NCI-H774 (cell line): ENCODE results near the gene RUFY1.
"Not testable (repeated sequence)": the region's sequence is repeated elsewhere in the genome, so short reads cannot be mapped to it uniquely, and the experiment has no call there.

Experiments
- DNase-seq: peaks from one replicate; lab custom pipeline; 2025; lab: John Stamatoyannopoulos, UW

Gene RUFY1, protein sequence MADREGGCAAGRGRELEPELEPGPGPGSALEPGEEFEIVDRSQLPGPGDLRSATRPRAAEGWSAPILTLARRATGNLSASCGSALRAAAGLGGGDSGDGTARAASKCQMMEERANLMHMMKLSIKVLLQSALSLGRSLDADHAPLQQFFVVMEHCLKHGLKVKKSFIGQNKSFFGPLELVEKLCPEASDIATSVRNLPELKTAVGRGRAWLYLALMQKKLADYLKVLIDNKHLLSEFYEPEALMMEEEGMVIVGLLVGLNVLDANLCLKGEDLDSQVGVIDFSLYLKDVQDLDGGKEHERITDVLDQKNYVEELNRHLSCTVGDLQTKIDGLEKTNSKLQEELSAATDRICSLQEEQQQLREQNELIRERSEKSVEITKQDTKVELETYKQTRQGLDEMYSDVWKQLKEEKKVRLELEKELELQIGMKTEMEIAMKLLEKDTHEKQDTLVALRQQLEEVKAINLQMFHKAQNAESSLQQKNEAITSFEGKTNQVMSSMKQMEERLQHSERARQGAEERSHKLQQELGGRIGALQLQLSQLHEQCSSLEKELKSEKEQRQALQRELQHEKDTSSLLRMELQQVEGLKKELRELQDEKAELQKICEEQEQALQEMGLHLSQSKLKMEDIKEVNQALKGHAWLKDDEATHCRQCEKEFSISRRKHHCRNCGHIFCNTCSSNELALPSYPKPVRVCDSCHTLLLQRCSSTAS

DNA sequence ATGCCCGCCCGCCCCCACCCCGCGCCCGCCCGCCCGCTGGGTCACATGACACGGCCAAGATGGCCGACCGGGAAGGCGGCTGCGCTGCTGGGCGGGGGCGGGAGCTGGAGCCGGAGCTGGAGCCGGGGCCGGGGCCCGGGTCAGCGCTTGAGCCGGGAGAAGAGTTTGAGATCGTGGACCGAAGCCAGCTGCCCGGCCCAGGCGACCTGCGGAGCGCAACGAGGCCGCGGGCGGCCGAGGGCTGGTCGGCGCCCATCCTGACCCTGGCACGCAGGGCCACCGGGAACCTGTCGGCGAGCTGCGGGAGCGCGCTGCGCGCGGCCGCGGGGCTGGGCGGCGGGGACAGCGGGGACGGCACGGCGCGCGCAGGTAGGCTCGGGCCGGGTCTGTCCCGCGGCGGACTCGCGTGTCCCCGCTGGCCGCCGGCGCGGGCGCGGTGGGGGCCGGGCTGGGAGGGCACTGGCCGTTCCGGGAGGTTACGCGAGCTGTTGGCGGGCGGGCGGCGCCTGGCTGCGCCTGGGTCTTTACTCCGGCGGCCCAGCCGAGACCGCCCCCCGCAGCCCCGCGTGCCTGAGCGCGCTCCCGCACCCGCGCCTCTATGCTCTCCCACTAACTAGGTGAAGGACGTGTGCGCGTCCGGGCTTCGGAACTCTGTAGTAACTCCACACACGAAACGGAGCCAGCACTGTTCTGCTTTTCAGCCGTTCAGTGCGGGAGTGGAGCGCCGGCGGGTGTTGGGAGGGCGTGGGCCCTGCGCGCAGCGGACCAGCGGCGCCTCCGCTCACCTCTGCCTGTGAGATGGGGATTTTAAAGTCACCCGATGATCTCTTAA lies at the start of gene RUFY1:
TSS of gene RUFY1 (plus strand) at position 44 of the 832 bp plus-strand sequence. CDS start at position 60, 16 bp downstream.
- peak; percentile 84 for DNase-seq

DNA sequence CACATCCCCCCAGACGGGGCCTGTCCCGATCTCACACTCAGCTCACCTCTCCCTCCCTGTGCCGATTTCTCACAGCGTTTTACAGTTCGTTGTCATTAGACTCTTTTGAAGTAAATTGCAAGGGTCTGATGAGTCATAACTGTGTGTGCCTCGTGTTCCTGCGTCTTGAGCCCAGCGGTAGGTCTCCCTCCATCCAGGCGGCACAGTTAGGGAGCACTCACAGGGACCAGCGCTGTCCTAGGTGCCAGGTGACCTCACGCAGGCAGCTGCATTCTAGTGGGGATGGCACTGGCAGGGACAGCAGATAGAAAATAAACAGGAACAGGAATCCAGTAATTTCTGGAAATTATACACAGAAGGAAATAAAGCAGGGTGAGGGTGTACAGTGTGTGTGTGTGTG lies 48.4 kb upstream of the RUFY1 start:
- not testable (repeated sequence) for DNase-seq

DNA sequence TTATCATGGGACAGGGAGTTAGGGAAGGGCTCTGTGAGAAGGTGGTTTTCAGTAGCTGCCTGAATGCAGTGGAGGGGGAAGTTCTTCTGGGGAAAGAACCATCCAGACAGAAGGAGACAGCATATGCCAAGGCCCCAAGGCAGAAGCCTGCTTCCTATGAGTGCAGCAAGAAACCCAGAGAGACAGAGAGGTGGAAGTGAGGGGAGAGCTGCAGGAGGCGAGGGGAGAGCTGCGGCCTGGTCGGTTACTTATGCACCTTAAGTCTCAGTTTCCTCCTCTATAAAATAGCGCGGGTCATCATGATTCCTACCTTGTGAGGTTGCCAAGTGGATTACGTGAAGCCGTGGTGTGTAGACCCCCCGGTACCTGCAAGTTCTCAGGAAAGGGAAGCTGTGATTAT lies 47.9 kb upstream of the RUFY1 start:
- DNase-seq = not testable (repeated sequence)

DNA sequence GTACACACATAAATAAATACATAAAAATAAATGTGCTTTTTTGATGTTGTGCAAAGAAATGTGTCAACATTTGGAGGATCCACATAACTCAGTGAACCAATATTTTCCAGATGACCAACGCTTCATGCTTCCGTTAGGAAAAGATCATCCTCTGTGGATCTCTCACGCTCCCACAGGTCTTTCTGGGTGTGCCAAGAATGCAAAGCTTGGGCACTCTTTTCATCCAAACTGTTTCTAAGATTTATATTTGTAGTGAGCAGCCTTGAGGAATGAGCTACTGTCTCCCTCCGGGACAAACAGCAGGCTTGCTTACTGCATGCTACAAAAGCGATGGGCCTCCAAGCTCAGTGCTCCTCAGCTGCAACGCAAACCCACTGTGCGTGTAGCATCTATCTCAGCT lies 46.2 kb upstream of the RUFY1 start:
- no peak for DNase-seq

DNA sequence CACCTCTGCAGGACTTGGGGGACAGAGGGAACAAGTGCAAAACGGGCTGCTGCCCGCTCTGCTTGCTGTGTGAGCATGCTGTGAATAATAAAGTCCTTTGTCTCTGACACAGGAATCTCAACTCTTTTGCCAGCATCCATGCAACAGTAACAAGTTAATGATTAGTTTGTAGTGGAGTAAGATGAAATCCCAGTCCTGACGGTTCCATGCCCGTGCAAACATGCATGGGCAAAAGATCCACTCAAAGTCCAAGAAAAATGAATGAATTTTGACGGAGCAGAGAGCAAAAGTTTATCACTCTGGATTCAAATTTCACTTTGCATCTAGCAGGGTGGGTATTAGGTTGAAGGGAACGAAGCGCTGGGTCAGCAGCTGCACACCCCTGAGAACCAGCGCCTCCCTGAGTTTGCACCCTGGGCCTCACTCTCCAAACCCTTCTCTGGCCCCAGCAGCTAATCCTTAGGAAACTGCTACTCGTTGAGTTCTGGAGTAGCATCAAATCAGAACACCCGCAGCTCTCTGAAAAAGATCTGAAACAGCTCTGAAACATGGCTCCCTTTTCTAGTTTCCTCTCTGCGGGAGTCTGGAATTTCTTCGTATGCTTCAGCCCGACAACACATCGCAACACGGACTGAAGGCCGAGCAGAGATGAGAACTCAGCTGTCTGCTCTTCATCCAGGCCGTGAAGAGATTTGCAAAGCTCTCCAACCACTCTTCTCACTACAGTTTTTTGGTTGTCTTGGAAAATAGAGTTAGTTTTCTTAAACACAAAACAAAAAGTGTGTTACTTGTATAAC lies 45.6 kb upstream of the RUFY1 start:
- DNase-seq = no peak

DNA sequence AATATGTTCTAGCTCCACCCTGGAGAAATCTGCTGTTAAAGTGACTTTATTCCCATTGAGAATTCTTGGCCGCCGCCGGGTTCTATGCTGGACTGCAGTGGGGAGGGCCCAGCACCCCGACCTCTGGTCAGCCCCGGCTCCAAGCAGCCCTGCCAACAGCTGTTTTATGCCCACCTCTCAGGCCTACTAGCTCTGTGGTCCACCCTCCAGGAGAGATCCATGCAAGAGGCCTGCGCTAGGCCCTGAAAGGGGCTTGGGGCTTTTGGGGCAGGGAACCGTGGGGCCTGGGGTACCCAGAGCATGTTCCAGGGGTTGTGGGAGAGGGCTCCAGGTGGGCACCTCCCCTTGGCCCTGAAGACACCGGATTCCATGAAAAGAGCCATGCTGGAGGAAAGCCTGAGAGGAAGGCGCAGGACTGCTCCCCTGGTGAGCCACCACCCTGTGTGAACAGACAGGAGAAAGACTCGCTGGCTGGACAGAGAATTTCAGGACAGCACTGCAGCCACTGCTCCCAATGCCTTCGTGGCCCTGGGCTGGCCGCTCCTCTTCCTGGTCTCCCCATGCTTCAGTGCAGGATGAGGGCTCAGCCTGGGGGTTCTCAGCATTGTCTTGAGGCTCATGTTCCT lies 44.6 kb upstream of the RUFY1 start:
- DNase-seq = no peak

DNA sequence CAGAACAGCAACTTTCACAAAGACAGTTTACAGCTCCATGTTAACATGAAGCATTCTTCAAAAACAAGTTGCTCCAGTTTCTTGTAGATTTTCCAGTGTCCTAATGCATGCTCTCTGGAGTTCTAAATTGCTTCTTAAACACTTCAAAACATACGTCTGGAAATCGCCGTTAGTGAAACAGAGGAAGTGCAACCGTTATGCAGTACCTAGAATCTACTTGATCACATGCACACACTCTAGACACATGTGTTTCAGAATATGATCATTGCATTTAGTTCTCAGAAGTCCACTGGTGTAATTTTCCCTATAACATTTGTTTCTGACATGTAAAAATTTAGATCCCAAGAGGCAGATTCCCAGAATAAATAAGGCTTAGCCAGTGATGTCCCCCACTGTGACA lies 41.1 kb upstream of the RUFY1 start:
- DNase-seq = no peak

DNA sequence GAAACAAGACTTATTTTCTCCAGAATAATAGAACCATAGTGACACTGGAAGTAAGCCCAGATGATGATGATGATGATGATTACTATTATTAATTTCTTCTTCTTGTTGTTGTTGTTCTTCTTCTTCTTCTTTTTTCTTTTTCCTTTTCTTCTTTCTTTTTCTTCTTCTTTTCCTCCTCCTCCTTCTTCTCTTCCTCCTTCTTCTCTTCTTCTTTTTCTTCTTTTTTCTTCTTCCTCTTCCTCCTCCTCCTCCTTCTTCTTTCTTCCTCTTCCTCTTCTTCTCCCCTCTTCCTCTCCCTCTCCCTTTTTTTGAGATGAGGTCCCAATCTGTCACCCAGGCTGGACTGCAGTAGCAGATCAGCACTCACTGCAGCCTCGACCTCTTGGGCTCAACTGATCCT lies 40.5 kb upstream of the RUFY1 start:
- no peak for DNase-seq

DNA sequence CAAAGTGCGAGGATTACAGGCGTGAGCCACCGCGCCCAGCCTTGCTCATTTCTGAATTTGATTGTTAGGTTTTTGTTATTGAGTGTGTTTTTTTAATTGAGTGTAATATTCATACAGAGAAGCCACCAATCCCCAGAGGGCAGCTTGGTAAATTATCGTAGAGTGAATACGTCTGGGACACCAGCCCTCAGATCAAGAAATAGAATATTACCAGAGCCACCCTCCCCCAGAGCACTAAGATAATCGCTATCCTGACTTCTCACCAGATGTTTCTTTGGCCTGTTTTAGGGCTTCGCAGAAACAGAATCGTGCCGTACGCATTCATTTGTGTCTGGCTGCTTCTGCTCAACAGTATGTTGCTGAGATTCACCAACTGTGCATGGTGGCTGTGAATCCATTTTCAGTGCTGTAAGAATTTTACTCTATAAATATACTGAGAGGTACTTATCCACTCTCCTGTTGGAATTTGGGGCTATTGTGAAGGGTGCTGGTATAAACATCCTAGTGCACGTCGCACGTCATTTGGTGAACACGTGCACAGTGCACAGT lies 37.8 kb upstream of the RUFY1 start:
- DNase-seq = no peak

DNA sequence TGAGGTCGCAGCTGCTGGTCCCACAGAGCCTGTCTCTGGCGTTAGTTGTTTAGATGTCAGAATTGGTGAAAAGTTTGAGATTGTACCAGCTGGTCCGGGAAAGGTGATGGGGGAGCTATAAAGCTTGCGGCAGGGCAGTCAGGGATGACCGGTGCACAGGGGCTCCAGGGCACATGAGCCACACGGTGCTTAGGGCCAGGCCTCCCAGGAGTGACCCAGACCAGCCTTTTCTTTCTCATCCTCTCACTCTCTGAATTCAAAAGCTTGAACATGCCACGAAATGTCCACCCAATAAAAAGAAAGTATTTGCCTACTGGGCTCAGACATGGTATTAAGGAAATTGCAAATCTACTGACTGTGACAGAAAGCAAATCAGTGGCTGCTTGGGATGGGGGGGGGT lies 34.9 kb upstream of the RUFY1 start:
- DNase-seq = not testable (repeated sequence)

DNA sequence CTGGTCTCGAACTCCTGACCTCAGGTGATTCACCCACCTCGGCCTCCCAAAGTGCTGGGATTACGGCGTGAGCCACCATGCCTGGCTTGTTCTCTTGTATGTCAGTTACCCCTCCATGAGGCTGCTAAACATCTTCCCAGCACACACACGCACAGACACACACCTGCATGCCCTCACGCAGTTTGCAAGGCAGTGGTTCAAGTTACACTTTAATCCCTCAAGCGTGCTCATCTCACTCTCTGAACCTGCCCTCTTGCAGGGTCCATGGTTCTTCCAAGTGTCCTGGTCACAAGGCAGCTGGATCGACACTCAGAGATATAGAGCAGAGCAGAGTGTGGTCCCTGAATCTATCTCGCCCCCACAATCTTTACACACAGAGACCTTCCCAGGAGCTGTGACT lies 34.1 kb upstream of the RUFY1 start:
- no peak for DNase-seq

DNA sequence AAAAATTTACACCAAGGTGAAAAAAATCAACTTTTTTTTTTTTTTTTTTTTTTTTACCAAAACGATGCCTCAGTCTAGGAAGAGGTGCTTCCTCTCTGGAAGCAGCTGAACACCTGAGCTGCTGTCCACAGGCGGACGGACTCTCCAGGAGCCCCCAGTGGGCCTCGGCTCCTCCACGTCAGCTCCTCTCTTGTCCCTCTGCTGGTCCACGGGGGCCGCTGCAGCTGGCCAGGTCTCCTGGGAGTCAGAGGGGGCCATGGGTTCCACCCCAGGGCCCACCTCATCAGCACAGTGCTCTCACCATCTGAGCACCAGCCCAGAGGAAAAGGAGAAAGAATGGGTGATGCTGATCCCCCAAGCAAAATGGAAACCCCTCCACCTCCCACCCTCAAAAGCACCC lies 32.6 kb upstream of the RUFY1 start:
- not testable (repeated sequence) for DNase-seq

DNA sequence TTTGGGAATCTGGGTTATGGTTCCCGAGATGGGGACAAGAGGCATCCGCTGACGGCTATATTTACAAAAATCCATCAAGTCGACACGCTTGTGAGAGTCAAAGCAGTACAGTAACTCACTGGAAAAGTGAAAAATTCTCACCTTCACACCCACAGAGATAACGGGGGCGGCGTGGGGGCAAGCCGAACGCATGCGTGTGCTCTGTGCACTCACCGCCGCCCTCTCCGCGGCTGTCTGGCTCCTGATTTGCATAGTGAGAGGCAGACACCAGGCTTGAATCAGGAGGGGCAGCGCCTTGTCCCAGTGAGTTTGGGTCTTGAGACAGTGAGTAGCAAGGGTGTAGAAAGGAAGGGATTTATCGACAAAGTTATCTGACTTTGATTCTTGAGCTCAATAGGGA lies 32.0 kb upstream of the RUFY1 start:
- not testable (repeated sequence) for DNase-seq

DNA sequence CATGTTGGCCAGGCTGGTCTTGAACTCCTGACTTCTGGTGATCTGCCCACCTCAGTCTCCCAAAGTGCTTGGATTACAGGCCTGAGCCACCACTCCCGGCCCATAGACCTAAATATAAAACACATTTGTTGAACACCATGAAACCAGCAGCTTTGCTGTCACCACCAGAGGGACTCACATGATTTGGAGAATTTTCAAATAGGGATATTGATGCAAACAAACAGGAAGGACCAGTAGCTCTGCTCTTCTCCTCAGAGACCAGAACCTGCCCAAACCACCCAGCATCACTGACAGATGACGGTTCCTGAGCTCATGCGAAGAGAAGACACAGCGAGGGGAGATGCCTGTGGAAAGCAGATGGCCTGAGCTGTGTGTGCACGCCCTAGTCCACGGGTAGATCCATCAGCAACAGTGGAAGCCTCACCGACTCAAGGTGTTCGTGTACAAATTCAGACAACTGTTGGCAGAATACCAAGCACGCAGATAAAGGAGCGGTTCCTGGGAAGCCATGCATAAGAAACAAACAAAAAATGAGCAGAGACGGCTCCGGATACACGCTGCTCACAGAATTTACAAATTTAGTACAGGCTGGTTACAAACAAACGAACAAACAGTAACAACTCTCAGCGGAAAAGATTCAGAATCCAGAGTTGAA lies 30.8 kb upstream of the RUFY1 start:
- DNase-seq = not testable (repeated sequence)

DNA sequence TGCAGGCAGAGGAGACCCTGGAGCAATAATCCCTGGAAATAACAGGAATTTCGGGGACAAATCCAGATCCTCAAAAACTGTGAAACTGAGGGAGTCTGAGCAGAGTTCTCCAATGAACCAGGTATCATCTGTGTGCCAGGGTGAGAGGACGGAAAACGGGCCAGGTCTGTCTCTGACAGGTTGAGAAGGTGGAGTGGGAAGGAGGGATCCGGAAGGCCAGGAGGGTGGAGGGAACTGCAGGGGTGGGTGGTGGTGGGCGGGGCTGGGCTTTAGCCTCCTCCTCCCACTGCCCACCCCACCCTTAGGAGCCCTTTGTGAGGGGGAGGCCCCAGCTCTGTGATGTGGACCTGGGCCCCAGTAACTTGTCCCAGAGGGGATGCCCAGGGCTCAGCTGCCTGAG lies 28.2 kb upstream of the RUFY1 start:
- DNase-seq = not testable (repeated sequence)

DNA sequence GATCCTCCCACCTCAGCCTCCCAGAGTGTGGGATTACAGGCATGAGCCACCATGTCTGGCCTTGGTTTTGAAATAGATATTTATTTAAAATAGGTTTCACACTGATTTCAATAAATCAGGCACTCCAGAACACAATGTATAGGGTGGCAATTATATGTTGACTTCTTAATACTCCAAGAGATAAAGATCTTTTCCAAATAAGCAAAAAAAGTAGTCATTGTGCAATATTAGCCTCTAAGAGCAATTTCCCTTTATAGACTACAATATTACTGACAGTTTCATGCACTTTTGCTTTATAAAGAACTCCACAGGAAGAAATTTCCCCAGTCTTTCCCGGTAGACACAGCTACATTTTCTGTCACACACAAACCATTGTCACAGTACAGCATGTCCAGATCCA lies 23.4 kb upstream of the RUFY1 start:
- DNase-seq = no peak

DNA sequence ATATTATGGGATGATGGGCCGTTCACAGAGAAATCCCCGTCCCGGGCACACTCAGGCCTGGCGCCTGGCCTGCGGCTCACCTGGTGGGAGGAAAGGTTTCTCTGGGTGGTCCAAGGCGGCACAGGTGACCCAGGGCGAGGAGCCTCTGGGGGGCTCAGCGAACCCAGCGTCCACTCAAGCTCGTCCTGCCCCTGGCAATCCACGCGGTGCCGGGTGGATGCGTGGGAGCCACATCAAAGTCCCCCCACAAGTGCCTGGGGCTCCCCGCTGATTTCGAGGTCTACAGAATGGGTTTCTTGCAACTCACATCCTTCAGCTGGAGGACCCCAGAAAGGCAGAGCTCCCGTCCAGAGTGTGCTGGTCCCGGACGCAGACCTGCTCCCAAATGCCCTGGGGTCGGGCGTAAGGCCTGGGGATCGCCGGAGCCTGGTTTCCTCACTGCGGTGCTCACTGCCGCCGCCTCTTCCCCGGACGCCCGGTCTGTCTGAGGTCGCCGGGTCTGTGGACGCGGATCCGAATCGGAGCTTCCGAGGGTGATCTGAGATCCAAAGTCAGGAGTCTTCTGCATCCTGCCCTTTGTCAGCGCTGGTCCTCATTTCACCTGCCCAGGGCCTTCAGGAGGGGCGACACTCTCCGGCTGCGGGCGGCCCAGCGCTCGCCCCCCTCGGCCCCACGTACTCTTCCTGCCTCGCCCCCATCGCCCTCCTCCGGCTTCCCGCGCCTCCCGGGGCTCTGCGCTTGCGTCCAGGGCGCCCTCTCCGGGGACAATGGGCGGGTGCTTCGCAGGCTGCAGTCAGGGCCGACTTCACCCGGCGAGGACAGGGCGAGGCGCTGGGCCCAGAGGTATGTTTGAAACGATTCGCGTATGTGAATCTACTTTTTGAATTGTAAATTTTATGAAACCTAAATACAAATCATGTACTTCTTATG lies 20.0 kb upstream of the RUFY1 start:
- DNase-seq = peak; percentile 58

DNA sequence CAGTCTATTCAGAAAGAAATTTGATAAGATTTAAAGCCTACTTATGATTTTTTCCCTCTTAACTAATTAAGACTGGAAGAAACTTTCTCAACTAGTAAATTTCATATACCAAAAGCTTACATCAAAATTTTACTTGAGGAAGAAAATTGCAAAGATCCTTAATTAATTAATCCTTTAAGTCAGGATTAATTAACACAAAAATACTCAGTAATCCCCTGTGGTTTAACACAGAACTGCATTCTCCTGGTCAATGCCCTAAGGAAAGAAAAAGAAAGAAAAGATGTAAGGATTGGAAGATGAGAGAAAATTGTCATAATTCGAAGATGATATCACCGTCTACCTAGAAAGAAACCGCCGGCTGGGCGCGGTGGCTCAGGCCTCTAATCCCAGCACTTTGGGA lies 17.3 kb upstream of the RUFY1 start:
- DNase-seq = no peak

DNA sequence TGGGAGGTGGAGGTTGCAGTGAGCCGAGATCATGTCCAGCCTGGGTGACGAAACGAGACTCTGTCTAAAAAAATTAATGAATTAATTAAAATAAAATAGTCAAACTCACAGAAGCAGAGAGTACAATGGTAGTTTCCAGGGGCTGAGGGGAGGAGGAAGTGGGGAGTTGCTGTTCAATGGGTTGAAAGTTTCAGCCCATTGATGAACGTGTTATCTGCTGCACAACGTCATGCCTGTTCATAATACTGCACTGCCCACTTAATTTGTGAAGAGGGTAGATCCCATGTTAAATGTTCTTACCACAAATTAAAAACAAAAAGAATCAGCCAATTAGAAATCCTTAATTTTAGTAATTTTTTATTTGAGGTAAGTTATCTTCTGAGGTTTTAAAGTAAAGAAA lies 16.4 kb upstream of the RUFY1 start:
- no peak for DNase-seq
